Neural progenitor cell (in vitro differentiated cells): ENCODE measurements around the gene ERC1.

Source experiments
- EZH2 ChIP-seq: fragments of 200-600 bp; sonication (generic); IDR thresholded peaks from 2 replicates; pipeline ENCODE4 v1.6.1; 2017; ENCODE audit warnings: antibody characterized with exemption, mild to moderate bottlenecking, moderate library complexity
- EZH2phosphoT487 ChIP-seq: fragments of 200-600 bp; sonication (generic); IDR thresholded peaks from 2 replicates; pipeline ENCODE4 v1.6.1; 2017; ENCODE audit warnings: antibody characterized with exemption
- TF ChIP-seq, protein P1 (sequence below): fragments of 200-600 bp; sonication (generic); IDR thresholded peaks from 2 replicates; pipeline ENCODE4 v1.5.1; 2017; ENCODE audit warnings: antibody characterized with exemption, mild to moderate bottlenecking

DNA sequence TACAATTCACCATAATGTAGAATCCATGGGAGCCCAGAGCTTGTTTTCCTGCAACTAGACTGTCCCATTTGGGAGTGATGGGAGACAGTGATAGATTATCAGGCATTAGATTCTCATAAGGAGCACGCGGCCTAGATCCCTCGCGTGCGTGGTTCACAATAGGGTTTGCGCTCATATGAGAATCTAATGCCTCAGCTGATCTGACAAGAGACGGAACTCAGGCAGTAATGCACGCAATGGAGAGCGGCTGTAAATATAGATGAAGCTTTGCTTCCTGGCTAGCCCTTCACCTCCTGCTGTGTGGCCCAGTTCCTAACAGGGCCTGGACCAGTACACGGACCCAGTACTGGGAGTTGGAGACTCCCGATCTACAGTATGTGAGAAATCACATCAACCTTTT, 476.7 kb downstream of the ERC1 start:
- TF ChIP-seq, protein P1, sequence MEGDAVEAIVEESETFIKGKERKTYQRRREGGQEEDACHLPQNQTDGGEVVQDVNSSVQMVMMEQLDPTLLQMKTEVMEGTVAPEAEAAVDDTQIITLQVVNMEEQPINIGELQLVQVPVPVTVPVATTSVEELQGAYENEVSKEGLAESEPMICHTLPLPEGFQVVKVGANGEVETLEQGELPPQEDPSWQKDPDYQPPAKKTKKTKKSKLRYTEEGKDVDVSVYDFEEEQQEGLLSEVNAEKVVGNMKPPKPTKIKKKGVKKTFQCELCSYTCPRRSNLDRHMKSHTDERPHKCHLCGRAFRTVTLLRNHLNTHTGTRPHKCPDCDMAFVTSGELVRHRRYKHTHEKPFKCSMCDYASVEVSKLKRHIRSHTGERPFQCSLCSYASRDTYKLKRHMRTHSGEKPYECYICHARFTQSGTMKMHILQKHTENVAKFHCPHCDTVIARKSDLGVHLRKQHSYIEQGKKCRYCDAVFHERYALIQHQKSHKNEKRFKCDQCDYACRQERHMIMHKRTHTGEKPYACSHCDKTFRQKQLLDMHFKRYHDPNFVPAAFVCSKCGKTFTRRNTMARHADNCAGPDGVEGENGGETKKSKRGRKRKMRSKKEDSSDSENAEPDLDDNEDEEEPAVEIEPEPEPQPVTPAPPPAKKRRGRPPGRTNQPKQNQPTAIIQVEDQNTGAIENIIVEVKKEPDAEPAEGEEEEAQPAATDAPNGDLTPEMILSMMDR, result no peak
- TF ChIP-seq EZH2phosphoT487 (no peak), EZH2 (no peak)
